ENCODE measurements around the gene AGTPBP1.

The AGTPBP1 gene

GRCh38 chr9:85536514-85536913 lies 205.2 kb downstream of the AGTPBP1 start:
- Histone ChIP-seq H3K27me3 (ENCODE audit: insufficient read depth, poor library complexity, severe bottlenecking) (no peaks in the 10 kb centered on the region), H3K4me3 (replicated peaks; ENCODE audit: insufficient read depth, low read length) (no peak overlapping the region), H3K27ac (replicated peaks) (peak overlapping the region; percentile 62)
- no peak for TF ChIP-seq POLR2AphosphoS5 (IDR thresholded peaks at IDR 0.05; ENCODE audit: low read depth)
- TF ChIP-seq GABPA (IDR thresholded peaks at IDR 0.05; ENCODE audit: low read depth), result no peak
- no peak for TF ChIP-seq SPI1 (IDR thresholded peaks at IDR 0.05; ENCODE audit: borderline replicate concordance, low read depth)
- peak in 1 of 2 experiments; percentile 43 for DNase-seq (ENCODE audit: low read depth in 1 of 2, low spot score in 1 of 2)

GRCh38 chr9:85536076-85536475 lies 205.7 kb downstream of the AGTPBP1 start:
- DNase-seq (ENCODE audit: low read depth in 1 of 2, low spot score in 1 of 2), result no peak

GRCh38 chr9:85534340-85534739 lies 207.4 kb downstream of the AGTPBP1 start:
- Histone ChIP-seq H3K27me3 (ENCODE audit: insufficient read depth, poor library complexity, severe bottlenecking) (no peaks in the 10 kb centered on the region), H3K4me3 (replicated peaks; ENCODE audit: insufficient read depth, low read length) (no peak overlapping the region), H3K27ac (replicated peaks) (peak overlapping the region; percentile 68)
- DNase-seq (ENCODE audit: low read depth in 1 of 2, low spot score in 1 of 2), result peak; percentile 21 to 79
- TF ChIP-seq POLR2AphosphoS5 (IDR thresholded peaks at IDR 0.05; ENCODE audit: low read depth) (no peak), CTCF (IDR thresholded peaks at IDR 0.05; ENCODE audit: insufficient read depth, low read length) (no peak), REST (IDR thresholded peaks at IDR 0.05; ENCODE audit: insufficient replicate concordance, low read depth) (no peak), SPI1 (IDR thresholded peaks at IDR 0.05; ENCODE audit: borderline replicate concordance, low read depth) (peak; percentile 88)

More at GRCh38 chr9:85536076-85536475, 205.7 kb downstream of the AGTPBP1 start:
- H3K27ac ChIP-seq (replicated peaks), result peak overlapping the region; percentile 68
- H3K27me3 ChIP-seq (ENCODE audit: insufficient read depth, poor library complexity, severe bottlenecking), result no peaks in the 10 kb centered on the region
- H3K4me3 ChIP-seq (replicated peaks; ENCODE audit: insufficient read depth, low read length), result no peak overlapping the region
- TF ChIP-seq GABPA (IDR thresholded peaks at IDR 0.05; ENCODE audit: low read depth) (no peak), SPI1 (IDR thresholded peaks at IDR 0.05; ENCODE audit: borderline replicate concordance, low read depth) (no peak), CTCF (IDR thresholded peaks at IDR 0.05; ENCODE audit: insufficient read depth, low read length) (no peak), POLR2AphosphoS5 (IDR thresholded peaks at IDR 0.05; ENCODE audit: low read depth) (no peak)

- TF ChIP-seq GABPA (IDR thresholded peaks at IDR 0.05; ENCODE audit: low read depth), result no peak
- no peak for TF ChIP-seq CTCF (IDR thresholded peaks at IDR 0.05; ENCODE audit: insufficient read depth, low read length)
- TF ChIP-seq POLR2AphosphoS5 (IDR thresholded peaks at IDR 0.05; ENCODE audit: low read depth), result no peak
- no peaks in the 10 kb centered on the region for H3K27me3 ChIP-seq (ENCODE audit: insufficient read depth, poor library complexity, severe bottlenecking)
- no peak for DNase-seq (ENCODE audit: low read depth in 1 of 2, low spot score in 1 of 2)
- H3K27ac ChIP-seq (replicated peaks), result peak overlapping the region; percentile 68
- no peak overlapping the region for H3K4me3 ChIP-seq (replicated peaks; ENCODE audit: insufficient read depth, low read length)
These were observed 208.2 kb downstream of the AGTPBP1 start for GRCh38 chr9:85533538-85533937.

- H3K27me3 ChIP-seq (ENCODE audit: insufficient read depth, poor library complexity, severe bottlenecking), result no peaks in the 10 kb centered on the region
- no peak for TF ChIP-seq REST (IDR thresholded peaks at IDR 0.05; ENCODE audit: insufficient replicate concordance, low read depth)
- TF ChIP-seq SPI1 (IDR thresholded peaks at IDR 0.05; ENCODE audit: borderline replicate concordance, low read depth), result no peak
- no peak for TF ChIP-seq CTCF (IDR thresholded peaks at IDR 0.05; ENCODE audit: insufficient read depth, low read length)
- TF ChIP-seq GABPA (IDR thresholded peaks at IDR 0.05; ENCODE audit: low read depth), result no peak
- TF ChIP-seq POLR2AphosphoS5 (IDR thresholded peaks at IDR 0.05; ENCODE audit: low read depth), result no peak
- no peak for DNase-seq (ENCODE audit: low read depth in 1 of 2, low spot score in 1 of 2)
- H3K4me3 ChIP-seq (replicated peaks; ENCODE audit: insufficient read depth, low read length), result no peak overlapping the region
- no peak overlapping the region for H3K27ac ChIP-seq (replicated peaks)
These were observed 211.0 kb downstream of the AGTPBP1 start for GRCh38 chr9:85530721-85531120.

Measured in HL-60 (cell line).